HG03432 (cell line): Measurements from ENCODE around the gene CLDN16.

Experiments used
- ATAC-seq: cut with Tn5 transposase; IDR thresholded peaks from one replicate; pipeline ENCODE4 v1.9.1; 2021; ENCODE audit warnings: mild to moderate bottlenecking, moderate library complexity; ENCODE audit not compliant: unreplicated experiment

The CLDN16 gene

GRCh38 chr3:190433626-190434025 lies 45.7 kb downstream of the CLDN16 start:
- no peak for ATAC-seq

DNA sequence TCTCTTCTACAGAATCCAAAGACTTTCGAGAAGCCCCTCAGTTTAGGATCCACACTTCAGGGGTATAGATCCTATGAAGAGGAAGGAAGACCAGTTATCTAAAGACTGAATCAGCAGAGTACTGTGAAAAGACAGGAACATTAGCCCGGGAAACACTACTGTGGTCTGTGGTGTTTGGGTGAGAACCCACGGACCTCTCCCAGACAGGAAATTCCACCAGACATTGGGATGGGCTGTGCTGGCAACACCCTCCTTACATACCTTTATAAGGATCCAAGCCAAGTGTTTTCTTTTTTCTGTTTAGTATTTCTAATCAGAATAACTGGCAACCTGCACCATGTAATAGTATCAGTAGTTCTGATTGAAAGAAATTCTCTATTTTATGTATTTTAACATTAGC lies 47.7 kb downstream of the CLDN16 start:
- no peak for ATAC-seq

DNA sequence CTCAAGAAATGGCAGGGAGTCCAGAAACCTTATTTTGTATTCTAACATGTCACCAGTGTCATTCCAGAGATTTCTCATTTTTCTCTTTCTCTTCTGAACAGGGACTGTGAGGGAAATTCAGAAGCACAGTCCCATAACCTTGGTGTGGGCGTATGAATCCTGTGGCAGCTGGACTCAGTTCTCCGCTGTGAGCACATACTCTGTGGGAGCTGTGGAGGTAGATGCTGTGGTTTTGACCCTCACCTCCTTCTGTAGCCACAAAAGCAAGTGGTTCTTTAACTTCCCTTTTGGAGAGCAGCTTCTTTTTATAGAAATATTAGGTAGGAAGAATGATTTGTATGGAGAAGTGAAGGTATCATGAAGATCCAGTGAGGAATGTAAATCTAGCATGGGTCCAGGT lies 48.4 kb downstream of the CLDN16 start:
- no peak for ATAC-seq

DNA sequence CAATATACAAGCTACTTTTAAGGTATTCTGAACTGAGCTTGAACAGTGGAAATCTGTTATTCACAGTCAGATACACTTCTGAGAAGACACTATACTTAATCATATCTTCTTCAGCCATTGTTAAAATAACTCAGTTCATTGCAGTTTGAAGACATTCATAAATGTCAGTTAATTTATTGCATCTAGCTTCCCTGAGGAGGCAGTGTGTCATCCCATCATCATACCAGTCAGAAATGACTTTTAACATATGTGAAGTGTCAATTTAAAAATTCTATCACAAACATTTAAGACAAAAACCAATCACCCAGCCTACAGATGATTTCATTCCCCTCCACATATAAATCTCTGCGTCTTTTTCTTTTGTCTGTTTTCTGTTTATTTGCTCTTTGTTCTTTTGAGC lies 54.3 kb downstream of the CLDN16 start:
- no peak for ATAC-seq

GRCh38 chr3:190443257-190443656 lies 55.3 kb downstream of the CLDN16 start:
- no peak for ATAC-seq

- no peak for ATAC-seq
Observed at GRCh38 chr3:190444006-190444405, 56.0 kb downstream of the CLDN16 start.

DNA sequence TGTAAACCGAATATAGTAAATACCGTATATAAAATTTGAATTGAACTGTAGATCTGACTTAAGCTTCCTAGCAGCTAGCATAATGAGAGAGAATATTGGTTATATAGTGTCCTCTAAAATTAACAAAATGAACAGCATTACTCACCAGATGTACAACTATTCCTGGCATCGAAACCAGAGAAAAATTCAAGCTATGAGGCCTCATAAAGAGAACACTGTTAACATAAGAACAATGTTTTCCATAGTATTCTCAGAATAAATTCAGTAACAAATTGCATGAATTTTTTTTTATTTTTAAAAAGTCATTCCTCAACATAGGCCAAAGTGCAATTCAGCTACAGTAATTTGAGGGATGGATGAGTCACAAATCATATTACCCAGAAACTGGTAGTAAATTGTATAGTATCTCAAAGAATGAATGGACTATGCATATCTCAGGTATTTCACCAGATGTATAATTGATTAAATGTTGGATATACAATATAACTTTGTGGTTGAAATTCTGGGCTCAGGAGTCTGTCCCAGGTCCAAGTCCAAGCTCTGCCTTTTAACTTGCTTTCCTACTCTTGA lies 56.7 kb downstream of the CLDN16 start:
- ATAC-seq: no peak

- no peak for ATAC-seq
Observed at GRCh38 chr3:190446573-190447279, 58.8 kb downstream of the CLDN16 start.

GRCh38 chr3:190448256-190448655 lies 60.3 kb downstream of the CLDN16 start:
- ATAC-seq: no peak

- ATAC-seq: no peak
Observed at GRCh38 chr3:190449801-190450200, 61.8 kb downstream of the CLDN16 start, which contains the start of gene TMEM207. TMEM207 (minus strand) TSS chr3:190449901; CDS start chr3:190449809, 92 bp downstream.

- no peak for ATAC-seq
Observed at GRCh38 chr3:190455828-190456227, 67.9 kb downstream of the CLDN16 start.

DNA sequence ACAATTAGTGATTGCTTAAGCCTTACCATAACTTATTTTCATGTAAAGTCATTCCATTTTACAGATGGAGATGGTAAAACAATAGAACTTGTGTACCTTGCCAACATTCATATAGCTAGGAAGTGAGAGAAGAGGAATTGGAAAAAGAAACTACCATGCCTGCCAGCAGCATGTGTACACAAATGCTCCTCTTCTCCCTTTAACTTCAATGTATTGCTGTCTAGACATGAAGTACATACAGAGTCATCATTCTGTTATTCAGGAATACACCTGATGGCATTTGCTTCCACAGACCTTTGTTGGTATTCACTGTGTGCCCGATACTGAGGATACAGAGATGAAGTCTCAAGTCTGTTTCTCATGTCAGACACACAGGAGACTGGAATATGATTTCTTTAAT lies 68.8 kb downstream of the CLDN16 start:
- ATAC-seq: no peak

- no peak for ATAC-seq
Observed at GRCh38 chr3:190458040-190458439, 70.1 kb downstream of the CLDN16 start.
